Lower lobe of right lung (tissue), 2 donors: ENCODE measurements around the gene MYRF. TPM values are rescaled to one million over a fixed set of nuclear protein-coding genes. Genes with fewer than 3 reads are reported as not detected.

Source experiments
- ATAC-seq, 2 donors: fragments of 200-7000 bp; cut with Tn5 transposase; one replicate each; pipeline ENCODE4 v1.9.1; 2020 to 2022; ENCODE audit warnings: mild to moderate bottlenecking in 2 of 2, moderate library complexity in 2 of 2
- DNase-seq: peaks from one replicate; pipeline ENCODE4 v3.0.0-alpha.2; 2020
- H3K27ac ChIP-seq: fragments of 200-600 bp; one replicate; pipeline ENCODE4 v1.8.0; 2022
- H3K27me3 ChIP-seq: fragments of 200-600 bp; one replicate; pipeline ENCODE4 v1.8.0; 2022; ENCODE audit warnings: low read depth
- H3K36me3 ChIP-seq: fragments of 200-600 bp; one replicate; pipeline ENCODE4 v1.8.0; 2022; ENCODE audit warnings: mild to moderate bottlenecking
- H3K4me1 ChIP-seq: fragments of 200-600 bp; one replicate; pipeline ENCODE4 v1.8.0; 2022
- H3K4me3 ChIP-seq: fragments of 200-600 bp; one replicate; pipeline ENCODE4 v1.8.0; 2022; ENCODE audit warnings: mild to moderate bottlenecking
- H3K9me3 ChIP-seq: fragments of 200-600 bp; one replicate; pipeline ENCODE4 v1.8.0; 2022
- CTCF ChIP-seq: fragments of 200-600 bp; IDR thresholded peaks from one replicate; pipeline ENCODE4 v1.8.0; 2022; ENCODE audit warnings: antibody characterized with exemption, mild to moderate bottlenecking
- intact Hi-C: fragments of 100-400 bp; cut with DNase I; formaldehyde crosslinking; loops from one replicate; pipeline ENCODE4 v1.11.0; 2022
- total RNA-seq: library from RNA; stranded (reverse); fragmentation: NEBNext Ultra II Directional; extraction: Animal tissue kit (Norgen Biotek cat#: 25700); gene quantifications from one replicate; pipeline ENCODE4 v1.2.1, GENCODE V29; 2021
- donor health status: DM: no; HTN: yes; CAD: no; lungs with severe emphysema.

The MYRF gene
- total RNA-seq, 1 donor from 2014 or later = 37.9 TPM

GRCh38 chr11:61833471-61833870 is 81.0 kb downstream of the MYRF start:
- ATAC-seq (no peak), DNase-seq (no peak)
- peak overlapping the region; percentile 69 for H3K27ac ChIP-seq
- H3K4me3 ChIP-seq = no peak overlapping the region
- intact Hi-C loops = no loop called here
- H3K36me3 ChIP-seq = no peaks in the 10 kb centered on the region
- H3K27me3 ChIP-seq = peaks cover 13% of the 10 kb centered on the region
- no peak for TF ChIP-seq CTCF
- no peaks in the 10 kb centered on the region for H3K9me3 ChIP-seq
- H3K4me1 ChIP-seq = peaks cover 39% of the 10 kb centered on the region

- Histone ChIP-seq H3K4me1 (peaks cover 35% of the 10 kb centered on the region), H3K27ac (peak overlapping the region; percentile 69), H3K27me3 (peaks cover 9% of the 10 kb centered on the region), H3K9me3 (no peaks in the 10 kb centered on the region), H3K4me3 (no peak overlapping the region), H3K36me3 (no peaks in the 10 kb centered on the region)
- TF ChIP-seq CTCF = no peak
- no peak for DNase-seq
- intact Hi-C loops = no loop called here
- ATAC-seq = no peak
Measured at GRCh38 chr11:61833926-61834277, 81.5 kb downstream of the MYRF start.

GRCh38 chr11:61834278-61835048 is 82.0 kb downstream of the MYRF start:
- Histone ChIP-seq H3K27me3 (peaks cover 3% of the 10 kb centered on the region), H3K9me3 (no peaks in the 10 kb centered on the region), H3K4me1 (peaks cover 29% of the 10 kb centered on the region), H3K27ac (peak overlapping the region; percentile 69), H3K36me3 (peaks cover 3% of the 10 kb centered on the region), H3K4me3 (no peak overlapping the region)
- ATAC-seq (peak; percentile 71 to 74), DNase-seq (no peak)
- intact Hi-C loops = no loop called here
- no peak for TF ChIP-seq CTCF

- intact Hi-C loops = no loop called here
- ATAC-seq = no peak
- H3K36me3 ChIP-seq = peaks cover 20% of the 10 kb centered on the region
- H3K4me1 ChIP-seq = peaks cover 15% of the 10 kb centered on the region
- no peak for DNase-seq
- no peak for TF ChIP-seq CTCF
- no peak overlapping the region for H3K4me3 ChIP-seq
- peak overlapping the region; percentile 24 for H3K27ac ChIP-seq
- H3K27me3 ChIP-seq = no peaks in the 10 kb centered on the region
- H3K9me3 ChIP-seq = no peaks in the 10 kb centered on the region
Measured at GRCh38 chr11:61836193-61836592, 83.8 kb downstream of the MYRF start.

GRCh38 chr11:61837411-61838005 is 85.1 kb downstream of the MYRF start:
- peaks cover 15% of the 10 kb centered on the region for H3K4me1 ChIP-seq
- H3K27me3 ChIP-seq = no peaks in the 10 kb centered on the region
- DNase-seq (no peak), ATAC-seq (no peak)
- no peak overlapping the region for H3K4me3 ChIP-seq
- intact Hi-C loops = no loop called here
- no peaks in the 10 kb centered on the region for H3K9me3 ChIP-seq
- H3K36me3 ChIP-seq = peaks cover 28% of the 10 kb centered on the region
- H3K27ac ChIP-seq = no peak overlapping the region
- no peak for TF ChIP-seq CTCF

Other genes starting within 250 kb of the MYRF start
- 6.4 TPM for gene LRRC10B, start 243.9 kb upstream of the MYRF start, total RNA-seq
- gene SYT7, start 171.6 kb upstream of the MYRF start, total RNA-seq = 3.8 TPM
- gene DAGLA, start 72.2 kb upstream of the MYRF start, total RNA-seq = 7.1 TPM
- 104 TPM for gene TMEM258, start 40.0 kb downstream of the MYRF start, total RNA-seq
- gene FEN1, start 40.3 kb downstream of the MYRF start, total RNA-seq = 5.4 TPM
- gene FADS1, start 64.4 kb downstream of the MYRF start, total RNA-seq = 63.6 TPM
- gene FADS2, start 75.7 kb downstream of the MYRF start, total RNA-seq = 82.0 TPM
- 50.1 TPM for gene FADS3, start 138.9 kb downstream of the MYRF start, total RNA-seq
- 11.4 TPM for gene RAB3IL1, start 164.9 kb downstream of the MYRF start, total RNA-seq
- gene BEST1, start 197.7 kb downstream of the MYRF start, total RNA-seq = 14.1 TPM
- 4,616 TPM for gene FTH1, start 215.0 kb downstream of the MYRF start, total RNA-seq